Measurements from ENCODE around the gene ANTKMT. TPM values are rescaled to one million over a fixed set of nuclear protein-coding genes. Genes with fewer than 3 reads are reported as not detected.

ANTKMT gene
- polyA plus RNA-seq, 1 donor from 2014 or later, result 73.4 TPM

GRCh38 chr16:707062-707538, 13.8 kb upstream of the ANTKMT start:
- peak overlapping the region; percentile 80 for H3K4me2 ChIP-seq (ENCODE audit: low read length)
- no peak for TF ChIP-seq POLR2AphosphoS5 (IDR thresholded peaks at IDR 0.05)
- no peak for TF ChIP-seq MXI1 (conservative IDR thresholded peaks at IDR 0.05; ENCODE audit: poor library complexity, severe bottlenecking)
- TF ChIP-seq EZH2 (IDR thresholded peaks at IDR 0.05; ENCODE audit: borderline replicate concordance, insufficient read depth, low read length, poor library complexity, severe bottlenecking), result no peak
- no peak for TF ChIP-seq CTCF (IDR thresholded peaks at IDR 0.05; ENCODE audit: poor library complexity, severe bottlenecking)
- no peak for TF ChIP-seq TAF1 (IDR thresholded peaks at IDR 0.05; ENCODE audit: low read depth)
- TF ChIP-seq SMC3 (conservative IDR thresholded peaks at IDR 0.05; ENCODE audit: poor library complexity), result no peak
- no peak for TF ChIP-seq REST (IDR thresholded peaks at IDR 0.05; ENCODE audit: borderline replicate concordance)
- TF ChIP-seq RAD21 (conservative IDR thresholded peaks at IDR 0.05), result no peak
- TF ChIP-seq EP300 (conservative IDR thresholded peaks at IDR 0.05; ENCODE audit: poor library complexity, severe bottlenecking), result no peak
- no peaks in the 10 kb centered on the region for H3K36me3 ChIP-seq (ENCODE audit: insufficient read depth, low read length)
- peaks cover 4% of the 10 kb centered on the region for H3K27me3 ChIP-seq (ENCODE audit: insufficient read depth, low read depth, low read length)
- H3K9ac ChIP-seq (ENCODE audit: low read length), result peak overlapping the region; percentile 79
- H3K9me2 ChIP-seq (ENCODE audit: insufficient read depth, low read length), result no peaks in the 10 kb centered on the region
- peak overlapping the region; percentile 73 for H3K4me3 ChIP-seq (ENCODE audit: low read length)
- no peak overlapping the region for H2AFZ ChIP-seq (ENCODE audit: low read depth, low read length)
- peaks cover 40% of the 10 kb centered on the region for H3K79me2 ChIP-seq (replicated peaks; ENCODE audit: insufficient read depth, low read length)
- H3F3A ChIP-seq (ENCODE audit: insufficient read depth, low read length, poor library complexity, severe bottlenecking), result peaks cover 5% of the 10 kb centered on the region
- H4K20me1 ChIP-seq (ENCODE audit: insufficient read depth), result peaks cover 22% of the 10 kb centered on the region
- H3K9me3 ChIP-seq (ENCODE audit: low read length), result no peaks in the 10 kb centered on the region
- peak overlapping the region; percentile 86 for H3K27ac ChIP-seq (ENCODE audit: low read length)

- Histone ChIP-seq H3K9me3 (ENCODE audit: low read length) (no peaks in the 10 kb centered on the region), H3K36me3 (ENCODE audit: insufficient read depth, low read length) (no peaks in the 10 kb centered on the region), H3K9me2 (ENCODE audit: insufficient read depth, low read length) (no peaks in the 10 kb centered on the region), H4K20me1 (ENCODE audit: insufficient read depth) (peaks cover 12% of the 10 kb centered on the region), H2AFZ (ENCODE audit: low read depth, low read length) (no peak overlapping the region), H3K4me2 (ENCODE audit: low read length) (no peak overlapping the region), H3K27me3 (ENCODE audit: insufficient read depth, low read depth, low read length) (peaks cover 4% of the 10 kb centered on the region), H3K4me3 (ENCODE audit: low read length) (no peak overlapping the region), H3K79me2 (replicated peaks; ENCODE audit: insufficient read depth, low read length) (peaks cover 32% of the 10 kb centered on the region), H3K27ac (ENCODE audit: low read length) (peak overlapping the region; percentile 99), H3F3A (ENCODE audit: insufficient read depth, low read length, poor library complexity, severe bottlenecking) (peaks cover 5% of the 10 kb centered on the region), H3K9ac (ENCODE audit: low read length) (peak overlapping the region; percentile 94)
- no peak for TF ChIP-seq SMC3 (conservative IDR thresholded peaks at IDR 0.05; ENCODE audit: poor library complexity)
- no peak for TF ChIP-seq RAD21 (conservative IDR thresholded peaks at IDR 0.05)
- no peak for TF ChIP-seq TAF1 (IDR thresholded peaks at IDR 0.05; ENCODE audit: low read depth)
These were observed 12.9 kb upstream of the ANTKMT start for GRCh38 chr16:708019-708418.
